ENCODE data around the gene PSKH1.

The PSKH1 gene

GRCh38 chr16:67939507-67940445 is 46.7 kb downstream of the PSKH1 start:
- TF ChIP-seq CTCF (IDR thresholded peaks at IDR 0.05; ENCODE audit: insufficient read depth, low read length, poor library complexity, severe bottlenecking) = no peak
- DNase-seq (ENCODE audit: extremely low read depth, insufficient read length) = no peak
- H3K27me3 ChIP-seq (replicated peaks; ENCODE audit: control insufficient read depth, insufficient read depth, low read length) = no peaks in the 10 kb centered on the region
- no peak overlapping the region for H3K4me3 ChIP-seq (replicated peaks; ENCODE audit: low read depth, low read length)
- H3K36me3 ChIP-seq (ENCODE audit: control insufficient read depth, insufficient read depth, low read length) = peaks cover 27% of the 10 kb centered on the region

- H3K4me3 ChIP-seq (replicated peaks; ENCODE audit: low read depth, low read length) = no peak overlapping the region
- peaks cover 24% of the 10 kb centered on the region for H3K36me3 ChIP-seq (ENCODE audit: control insufficient read depth, insufficient read depth, low read length)
- H3K27me3 ChIP-seq (replicated peaks; ENCODE audit: control insufficient read depth, insufficient read depth, low read length) = no peaks in the 10 kb centered on the region
- no peak for DNase-seq (ENCODE audit: extremely low read depth, insufficient read length)
- TF ChIP-seq CTCF (IDR thresholded peaks at IDR 0.05; ENCODE audit: insufficient read depth, low read length, poor library complexity, severe bottlenecking) = no peak
These were observed 47.5 kb downstream of the PSKH1 start for GRCh38 chr16:67940446-67941089.

GRCh38 chr16:67941469-67942199 is 48.6 kb downstream of the PSKH1 start:
- peaks cover 32% of the 10 kb centered on the region for H3K36me3 ChIP-seq (ENCODE audit: control insufficient read depth, insufficient read depth, low read length)
- TF ChIP-seq CTCF (IDR thresholded peaks at IDR 0.05; ENCODE audit: insufficient read depth, low read length, poor library complexity, severe bottlenecking) = no peak

GRCh38 chr16:67942200-67942509 is 49.1 kb downstream of the PSKH1 start:
- no peak overlapping the region for H3K4me3 ChIP-seq (replicated peaks; ENCODE audit: low read depth, low read length)
- H3K36me3 ChIP-seq (ENCODE audit: control insufficient read depth, insufficient read depth, low read length) = peaks cover 35% of the 10 kb centered on the region
- TF ChIP-seq CTCF (IDR thresholded peaks at IDR 0.05; ENCODE audit: insufficient read depth, low read length, poor library complexity, severe bottlenecking) = peak; percentile 77
- no peaks in the 10 kb centered on the region for H3K27me3 ChIP-seq (replicated peaks; ENCODE audit: control insufficient read depth, insufficient read depth, low read length)
- DNase-seq (ENCODE audit: extremely low read depth, insufficient read length) = no peak

More at GRCh38 chr16:67941469-67942199, 48.6 kb downstream of the PSKH1 start:
- H3K4me3 ChIP-seq (replicated peaks; ENCODE audit: low read depth, low read length) = no peak overlapping the region
- DNase-seq (ENCODE audit: extremely low read depth, insufficient read length) = no peak
- H3K27me3 ChIP-seq (replicated peaks; ENCODE audit: control insufficient read depth, insufficient read depth, low read length) = no peaks in the 10 kb centered on the region

GRCh38 chr16:67942510-67943255 is 49.6 kb downstream of the PSKH1 start:
- H3K36me3 ChIP-seq (ENCODE audit: control insufficient read depth, insufficient read depth, low read length) = peaks cover 39% of the 10 kb centered on the region
- TF ChIP-seq CTCF (IDR thresholded peaks at IDR 0.05; ENCODE audit: insufficient read depth, low read length, poor library complexity, severe bottlenecking) = no peak
- DNase-seq (ENCODE audit: extremely low read depth, insufficient read length) = no peak

More at GRCh38 chr16:67942510-67943255, 49.6 kb downstream of the PSKH1 start:
- no peaks in the 10 kb centered on the region for H3K27me3 ChIP-seq (replicated peaks; ENCODE audit: control insufficient read depth, insufficient read depth, low read length)
- H3K4me3 ChIP-seq (replicated peaks; ENCODE audit: low read depth, low read length) = no peak overlapping the region
